Stimulated activated naive CD8-positive, alpha-beta T cell treated with anti-CD3 and anti-CD28 coated beads, Interleukin-15, amount 100 ng/mL, for 72 hours (primary cell): Measurements from ENCODE around the gene PLCB4.

Source experiments
- ATAC-seq: fragments of 150-1000 bp; cut with Tn5 transposase; 2 replicates; pipeline ENCODE4 v1.10.0; 2021; ENCODE audit warnings: mild to moderate bottlenecking, moderate library complexity
- DNase-seq, 2 donors: peaks; one replicate each; pipeline ENCODE4 v3.0.0; 2021 to 2022
- H3K27ac Mint-ChIP-seq, 2 donors: one replicate each; pipeline ENCODE4 v1.8.0; 2022; ENCODE audit warnings: mild to moderate bottlenecking in 2 of 2, mixed read lengths in 2 of 2, moderate library complexity in 2 of 2
- H3K27me3 Mint-ChIP-seq: one replicate; pipeline ENCODE4 v1.8.0; 2022; ENCODE audit warnings: mixed read lengths
- H3K4me1 Mint-ChIP-seq: one replicate; pipeline ENCODE4 v1.8.0; 2022; ENCODE audit warnings: mild to moderate bottlenecking, mixed read lengths
- H3K4me3 Mint-ChIP-seq, 2 donors: one replicate each; pipeline ENCODE4 v1.8.0; 2022; ENCODE audit warnings: mild to moderate bottlenecking in 2 of 2, mixed read lengths in 2 of 2, moderate library complexity in 1 of 2
- H3K9me3 Mint-ChIP-seq, 2 donors: one replicate each; pipeline ENCODE4 v1.8.0; 2022; ENCODE audit warnings: mixed read lengths in 2 of 2

Gene PLCB4

GRCh38 chr20:9110916-9111432, 42.1 kb downstream of the PLCB4 start:
- no peak for ATAC-seq
- Mint-ChIP-seq H3K4me3 (no peak overlapping the region), H3K4me1 (no peaks in the 10 kb centered on the region), H3K27me3 (no peaks in the 10 kb centered on the region), H3K27ac (no peak overlapping the region), H3K9me3 (no peaks in the 10 kb centered on the region)
- no peak for DNase-seq

DNA sequence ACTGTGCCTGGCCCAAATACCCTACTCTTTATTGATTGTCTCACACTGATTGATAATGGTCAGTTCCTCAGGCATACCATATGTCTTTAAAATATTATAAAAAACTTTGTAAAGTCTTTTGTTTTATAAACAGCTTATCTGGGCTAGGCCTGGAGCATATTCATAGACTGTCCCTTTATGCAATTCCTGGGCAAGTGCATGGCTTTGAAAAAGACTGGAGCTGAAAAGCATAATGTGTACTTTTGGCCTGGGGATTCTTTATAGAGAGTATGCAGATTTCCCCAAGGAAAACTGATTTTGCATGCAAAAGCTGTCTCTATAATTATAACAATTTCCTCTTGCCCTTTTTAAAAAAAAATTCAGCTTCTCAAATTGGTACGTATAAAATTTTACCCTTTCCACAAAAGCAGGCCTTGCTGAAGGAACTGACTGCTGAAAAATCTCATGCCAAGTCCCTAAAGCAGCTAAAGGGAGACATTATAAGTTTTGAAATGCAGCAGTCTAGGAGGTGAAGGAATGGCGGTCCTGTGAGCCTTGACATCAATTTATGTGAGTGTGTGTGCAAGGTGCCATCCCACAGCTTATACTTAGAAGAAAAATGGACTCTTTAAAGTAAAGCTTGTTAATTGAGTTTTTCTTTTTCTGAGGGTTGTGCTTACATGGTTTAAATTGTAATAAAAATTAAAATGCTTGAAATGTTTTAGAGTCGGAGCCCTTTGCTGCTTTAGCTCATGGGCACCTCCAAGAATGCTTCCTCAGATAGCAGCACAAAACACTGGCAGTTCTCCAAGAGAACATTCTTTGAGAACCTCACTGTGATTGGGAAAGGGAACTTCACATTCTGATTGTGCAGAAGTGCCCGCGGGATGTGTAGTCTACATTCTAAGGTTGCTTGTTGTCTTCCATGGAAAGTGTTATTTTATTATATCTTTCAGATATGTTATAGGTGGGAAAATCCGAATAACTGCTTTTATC, 43.9 kb downstream of the PLCB4 start:
- Mint-ChIP-seq H3K27me3 (no peaks in the 10 kb centered on the region), H3K4me3 (no peak overlapping the region), H3K27ac (no peak overlapping the region), H3K4me1 (no peaks in the 10 kb centered on the region), H3K9me3 (no peaks in the 10 kb centered on the region)
- no peak for DNase-seq
- no peak for ATAC-seq

DNA sequence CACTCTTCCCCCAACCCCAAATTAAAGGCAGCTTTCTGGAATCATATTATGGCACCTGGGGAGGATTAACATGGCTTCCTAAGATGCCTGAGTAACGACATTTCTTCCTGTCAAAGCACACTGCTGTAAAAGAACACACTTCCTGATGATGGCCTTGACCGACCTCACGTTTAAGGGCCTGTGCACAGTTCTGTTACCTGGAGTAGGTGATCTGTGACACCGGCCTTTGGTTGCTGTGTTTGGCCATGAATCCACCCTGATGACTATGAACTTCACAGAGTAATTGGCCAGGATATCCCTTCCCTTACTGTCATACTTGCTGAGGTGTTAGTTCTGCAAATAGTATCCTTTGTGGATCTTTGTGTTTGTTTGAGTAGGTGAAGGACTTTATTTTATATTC, 45.8 kb downstream of the PLCB4 start:
- no peak overlapping the region for H3K4me3 Mint-ChIP-seq
- no peaks in the 10 kb centered on the region for H3K9me3 Mint-ChIP-seq
- ATAC-seq, result no peak
- DNase-seq, result no peak
- H3K27ac Mint-ChIP-seq, result no peak overlapping the region
- H3K27me3 Mint-ChIP-seq, result no peaks in the 10 kb centered on the region
- no peaks in the 10 kb centered on the region for H3K4me1 Mint-ChIP-seq

GRCh38 chr20:9117548-9117947, 48.7 kb downstream of the PLCB4 start:
- DNase-seq (no peak), ATAC-seq (no peak)
- Mint-ChIP-seq H3K27me3 (no peaks in the 10 kb centered on the region), H3K27ac (no peak overlapping the region), H3K4me3 (no peak overlapping the region), H3K9me3 (no peaks in the 10 kb centered on the region), H3K4me1 (no peaks in the 10 kb centered on the region)

DNA sequence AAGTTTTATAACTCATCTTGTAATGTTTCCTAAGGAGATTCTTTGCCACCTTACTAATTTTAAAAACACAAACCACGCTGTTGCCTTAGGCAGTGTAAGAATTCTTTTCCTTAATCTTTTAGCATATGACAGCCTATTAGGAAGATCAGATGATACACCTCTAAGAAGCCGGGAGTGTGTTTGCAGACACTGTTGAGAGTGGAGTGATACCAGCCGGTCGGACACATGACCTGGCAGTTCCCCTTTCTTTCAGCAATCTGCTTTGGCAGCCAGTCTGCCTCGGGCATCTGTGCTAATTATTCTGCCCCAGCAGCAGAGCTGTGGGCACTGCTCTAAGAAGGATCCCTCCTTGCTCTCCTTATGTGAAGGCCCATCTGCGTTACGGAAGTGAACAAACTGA, 50.9 kb downstream of the PLCB4 start:
- DNase-seq, result no peak
- H3K9me3 Mint-ChIP-seq, result no peaks in the 10 kb centered on the region
- no peaks in the 10 kb centered on the region for H3K27me3 Mint-ChIP-seq
- H3K27ac Mint-ChIP-seq, result no peak overlapping the region
- H3K4me3 Mint-ChIP-seq, result no peak overlapping the region
- no peaks in the 10 kb centered on the region for H3K4me1 Mint-ChIP-seq
- no peak for ATAC-seq

DNA sequence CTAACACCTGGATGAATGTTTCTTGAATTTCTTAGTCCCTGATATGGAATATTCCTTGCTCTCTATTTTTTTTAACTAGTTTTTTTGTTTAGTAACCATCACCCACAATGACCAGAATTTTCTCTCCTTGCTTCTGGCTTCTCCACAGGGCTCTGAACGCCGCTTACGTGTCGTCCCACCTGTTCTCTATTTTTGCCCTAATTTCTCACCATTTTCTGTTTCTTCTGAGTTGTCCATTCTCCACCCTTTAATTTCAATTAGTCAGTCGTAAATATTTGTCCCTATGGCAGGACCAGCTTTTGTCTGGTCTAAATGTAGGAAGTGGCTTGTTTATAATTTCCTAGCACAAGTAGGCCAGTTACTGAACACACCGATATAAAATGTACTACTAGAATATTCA, 52.3 kb downstream of the PLCB4 start:
- H3K4me3 Mint-ChIP-seq, result no peak overlapping the region
- ATAC-seq (no peak), DNase-seq (no peak)
- no peaks in the 10 kb centered on the region for H3K9me3 Mint-ChIP-seq
- H3K27me3 Mint-ChIP-seq, result no peaks in the 10 kb centered on the region
- no peaks in the 10 kb centered on the region for H3K4me1 Mint-ChIP-seq
- no peak overlapping the region for H3K27ac Mint-ChIP-seq

- no peak for ATAC-seq
- DNase-seq, result no peak
- no peaks in the 10 kb centered on the region for H3K27me3 Mint-ChIP-seq
- no peaks in the 10 kb centered on the region for H3K9me3 Mint-ChIP-seq
- H3K4me3 Mint-ChIP-seq, result no peak overlapping the region
- no peaks in the 10 kb centered on the region for H3K4me1 Mint-ChIP-seq
- H3K27ac Mint-ChIP-seq, result no peak overlapping the region
Observed at GRCh38 chr20:9122571-9122970, 53.7 kb downstream of the PLCB4 start.

- no peak overlapping the region for H3K27ac Mint-ChIP-seq
- ATAC-seq (no peak), DNase-seq (no peak)
- H3K4me1 Mint-ChIP-seq, result no peaks in the 10 kb centered on the region
- H3K4me3 Mint-ChIP-seq, result no peak overlapping the region
- peaks cover 5 to 21% of the 10 kb centered on the region in 2 donors for H3K9me3 Mint-ChIP-seq
- H3K27me3 Mint-ChIP-seq, result no peaks in the 10 kb centered on the region
Observed at GRCh38 chr20:9126527-9126926, 57.6 kb downstream of the PLCB4 start.

DNA sequence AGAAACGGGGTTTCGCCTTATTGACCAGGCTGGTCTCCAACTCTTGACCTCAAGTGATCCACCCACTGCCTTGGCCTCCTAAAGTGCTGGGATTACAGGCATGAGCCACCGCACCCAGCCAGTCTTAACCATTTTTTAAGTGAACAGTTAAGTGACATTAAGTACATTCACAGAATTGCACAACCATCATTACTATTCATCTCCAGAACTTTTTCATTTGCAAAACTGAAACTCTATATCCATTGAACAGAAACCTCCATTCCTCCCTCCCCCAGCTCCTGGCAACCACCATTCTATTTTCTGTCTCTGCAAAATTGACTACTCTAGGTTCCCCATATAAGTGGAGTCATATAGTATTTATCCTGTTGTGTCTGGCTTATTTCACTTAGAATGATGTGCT, 59.7 kb downstream of the PLCB4 start:
- no peak overlapping the region for H3K27ac Mint-ChIP-seq
- ATAC-seq (no peak), DNase-seq (no peak)
- H3K27me3 Mint-ChIP-seq, result no peaks in the 10 kb centered on the region
- H3K9me3 Mint-ChIP-seq, result peaks cover 5 to 30% of the 10 kb centered on the region in 2 donors
- no peaks in the 10 kb centered on the region for H3K4me1 Mint-ChIP-seq
- H3K4me3 Mint-ChIP-seq, result no peak overlapping the region

- Mint-ChIP-seq H3K27me3 (no peaks in the 10 kb centered on the region), H3K27ac (no peak overlapping the region), H3K9me3 (peaks cover 5 to 30% of the 10 kb centered on the region in 2 donors), H3K4me1 (no peaks in the 10 kb centered on the region), H3K4me3 (no peak overlapping the region)
- ATAC-seq, result no peak
- no peak for DNase-seq
Observed at GRCh38 chr20:9129756-9130155, 60.9 kb downstream of the PLCB4 start.

- Mint-ChIP-seq H3K4me1 (no peaks in the 10 kb centered on the region), H3K9me3 (peaks cover 5 to 30% of the 10 kb centered on the region in 2 donors), H3K4me3 (no peak overlapping the region), H3K27ac (no peak overlapping the region), H3K27me3 (no peaks in the 10 kb centered on the region)
- no peak for ATAC-seq
- DNase-seq, result no peak
Observed at GRCh38 chr20:9130521-9130920, 61.6 kb downstream of the PLCB4 start.

GRCh38 chr20:9131841-9132240, 63.0 kb downstream of the PLCB4 start:
- peaks cover 3% of the 10 kb centered on the region for H3K27me3 Mint-ChIP-seq
- no peak for ATAC-seq
- peaks cover 9 to 30% of the 10 kb centered on the region in 2 donors for H3K9me3 Mint-ChIP-seq
- H3K4me3 Mint-ChIP-seq, result no peak overlapping the region
- no peak for DNase-seq
- H3K27ac Mint-ChIP-seq, result no peak overlapping the region
- no peaks in the 10 kb centered on the region for H3K4me1 Mint-ChIP-seq

GRCh38 chr20:9134346-9134745, 65.5 kb downstream of the PLCB4 start:
- Mint-ChIP-seq H3K4me1 (no peaks in the 10 kb centered on the region), H3K9me3 (peaks cover 9 to 14% of the 10 kb centered on the region in 2 donors), H3K4me3 (no peak overlapping the region), H3K27me3 (peaks cover 6% of the 10 kb centered on the region), H3K27ac (no peak overlapping the region)
- DNase-seq (no peak), ATAC-seq (no peak)

- H3K4me3 Mint-ChIP-seq, result no peak overlapping the region
- no peaks in the 10 kb centered on the region for H3K4me1 Mint-ChIP-seq
- ATAC-seq, result no peak
- no peak overlapping the region for H3K27ac Mint-ChIP-seq
- no peak for DNase-seq
- H3K9me3 Mint-ChIP-seq, result peaks cover 7 to 22% of the 10 kb centered on the region in 2 donors
- H3K27me3 Mint-ChIP-seq, result peaks cover 6% of the 10 kb centered on the region
Observed at GRCh38 chr20:9136114-9136513, 67.2 kb downstream of the PLCB4 start.

DNA sequence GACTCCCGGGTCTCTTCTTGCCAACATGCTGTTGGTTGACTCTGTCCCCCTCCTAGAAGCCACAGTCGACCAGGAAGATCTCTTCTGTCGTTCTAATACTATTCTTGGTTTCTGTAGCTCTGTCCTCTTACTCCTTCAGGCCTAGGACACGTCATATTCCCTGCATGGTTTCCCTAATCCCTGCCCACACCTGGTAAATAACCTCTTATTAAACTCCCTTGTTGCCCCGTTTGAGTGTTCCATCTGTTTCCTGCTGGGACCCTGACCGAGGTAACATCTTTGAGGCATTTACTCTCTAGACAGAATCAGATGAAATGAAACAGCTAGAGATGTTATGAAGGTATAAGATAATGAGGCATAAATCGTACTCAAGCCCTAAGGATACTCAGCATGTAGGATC, 68.1 kb downstream of the PLCB4 start:
- no peak overlapping the region for H3K27ac Mint-ChIP-seq
- no peaks in the 10 kb centered on the region for H3K4me1 Mint-ChIP-seq
- H3K9me3 Mint-ChIP-seq, result peaks cover 4 to 18% of the 10 kb centered on the region in 2 donors
- ATAC-seq (no peak), DNase-seq (no peak)
- H3K4me3 Mint-ChIP-seq, result no peak overlapping the region
- H3K27me3 Mint-ChIP-seq, result peaks cover 6% of the 10 kb centered on the region

DNA sequence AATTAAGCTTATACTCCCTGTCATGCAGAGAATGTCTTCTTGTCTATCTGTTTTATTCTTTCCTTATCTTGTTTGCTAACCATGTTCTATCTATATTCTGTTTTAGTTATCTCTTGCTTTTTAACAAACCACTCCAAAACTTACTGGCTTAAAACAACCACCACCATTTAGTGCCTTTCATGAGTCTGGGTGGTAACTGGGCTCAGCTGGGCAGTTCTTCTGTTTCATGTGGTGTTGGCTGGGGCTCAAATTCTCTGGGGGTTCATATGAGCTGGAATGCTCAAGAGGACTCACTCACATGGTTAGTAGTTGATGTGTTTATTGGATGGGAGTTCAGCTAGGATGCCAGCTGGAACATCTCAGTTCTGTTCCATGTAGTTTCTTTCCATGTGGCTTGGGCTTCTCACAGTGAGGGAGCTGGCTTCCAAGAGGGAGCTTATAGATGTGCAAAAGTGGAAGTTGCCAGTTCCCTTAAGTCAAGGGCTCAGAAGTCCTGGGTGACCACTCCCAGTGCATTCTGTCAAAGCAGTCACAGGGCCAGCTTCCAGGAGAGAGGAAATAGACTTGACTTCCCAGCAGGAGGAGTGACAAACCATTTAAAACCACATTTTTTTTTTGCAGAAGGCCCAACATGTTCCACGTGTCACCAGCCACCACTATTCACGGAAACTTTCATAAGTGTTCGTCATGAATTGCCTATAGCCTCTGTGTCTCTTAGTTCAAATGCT, 70.4 kb downstream of the PLCB4 start:
- Mint-ChIP-seq H3K9me3 (peaks cover 4 to 17% of the 10 kb centered on the region in 2 donors), H3K27me3 (peaks cover 6% of the 10 kb centered on the region), H3K4me1 (no peaks in the 10 kb centered on the region), H3K4me3 (no peak overlapping the region), H3K27ac (no peak overlapping the region)
- no peak for DNase-seq
- no peak for ATAC-seq
